ENCODE results near the gene TMEM45B.
"Not testable (repeated sequence)": the region's sequence is repeated elsewhere in the genome, so short reads cannot be mapped to it uniquely, and the experiment has no call there.

Gene TMEM45B

GRCh38 chr11:129815596-129816461 is at the start of gene TMEM45B:
TMEM45B (plus strand) TSS chr11:129815848; CDS start chr11:129852483, 36,635 bp downstream.
- peak in 1 of 4 experiments; percentile 5 for DNase-seq

- DNase-seq: no peak
These were observed 48.6 kb upstream of the TMEM45B start for GRCh38 chr11:129766898-129767604.

DNA sequence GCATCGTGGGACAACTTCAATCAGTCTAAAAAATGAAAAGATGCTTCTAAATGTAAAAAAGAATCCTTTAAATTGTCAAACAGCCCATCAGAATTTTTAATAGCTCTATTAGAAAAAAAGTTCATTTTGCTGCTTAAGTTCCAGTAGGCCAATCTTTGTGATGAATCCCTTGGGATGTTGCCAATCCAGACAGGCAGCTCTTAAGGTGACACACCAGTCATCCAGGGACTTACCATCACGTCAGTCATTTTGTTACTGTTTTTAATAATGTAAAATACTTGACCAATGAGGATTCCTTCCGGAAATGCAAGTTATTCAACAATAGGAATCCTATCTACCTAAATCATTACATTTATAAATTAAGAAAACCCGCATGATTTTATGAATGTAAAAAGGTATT is 47.8 kb upstream of the TMEM45B start:
- no peak for DNase-seq

- no peak for DNase-seq
These were observed 47.3 kb upstream of the TMEM45B start for GRCh38 chr11:129768356-129768755.

DNA sequence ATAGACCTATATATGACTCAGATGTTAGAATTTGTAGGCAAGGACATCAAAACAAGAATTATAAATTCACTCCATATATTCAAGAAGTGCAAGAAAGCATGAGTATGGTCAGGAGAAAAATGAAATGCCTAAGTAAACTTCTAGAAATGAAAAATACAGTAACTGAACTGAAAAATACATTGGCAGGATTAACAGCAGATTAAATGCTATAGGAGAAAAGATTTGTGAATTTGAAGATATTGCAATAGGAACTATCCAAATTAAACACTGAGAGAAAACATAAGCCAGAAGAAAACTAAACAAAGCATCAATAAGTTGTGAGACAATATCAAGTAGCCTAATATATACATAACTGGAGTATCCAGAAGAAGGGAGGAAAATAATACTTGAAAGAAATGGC is 46.6 kb upstream of the TMEM45B start:
- no peak for DNase-seq

- DNase-seq: no peak
These were observed 44.7 kb upstream of the TMEM45B start for GRCh38 chr11:129770993-129771392.

DNA sequence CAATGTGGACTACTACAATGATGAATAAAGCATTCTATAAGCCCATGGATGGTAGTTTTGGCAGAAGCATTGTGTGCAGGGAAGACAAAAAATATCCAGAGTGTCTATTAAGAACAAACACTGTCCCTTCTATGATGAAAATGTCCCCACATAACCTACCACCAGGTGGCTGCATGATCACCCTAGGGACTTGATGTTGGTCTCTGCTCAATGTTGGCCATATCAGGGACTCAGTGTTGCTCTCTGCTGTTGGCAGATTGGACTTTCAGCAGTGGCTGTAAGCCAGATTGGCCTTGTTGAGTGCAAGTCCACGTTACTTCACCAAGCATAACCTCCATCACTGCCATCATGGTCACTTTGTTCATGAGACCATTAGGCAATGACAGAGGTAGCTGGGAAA is 44.2 kb upstream of the TMEM45B start:
- DNase-seq: not testable (repeated sequence)

DNA sequence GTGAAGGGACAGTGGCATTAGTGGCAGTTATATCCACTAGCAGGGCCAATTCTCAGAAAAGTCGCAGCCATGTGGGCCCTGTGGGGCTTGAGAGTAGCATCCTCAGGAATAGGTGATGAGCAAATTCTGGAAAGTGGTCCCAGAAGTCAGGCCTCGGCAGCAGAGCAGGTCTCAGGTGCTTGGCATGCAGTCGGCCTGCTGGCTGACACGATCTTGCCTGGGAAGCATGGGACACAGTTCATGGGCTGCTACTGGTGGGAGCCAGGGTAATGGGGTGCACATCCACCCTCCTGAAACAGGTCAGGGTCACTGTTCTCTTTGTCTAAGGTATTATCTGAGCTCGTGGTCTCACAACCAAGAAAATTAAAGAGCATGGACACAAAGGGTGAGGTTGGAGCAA is 36.8 kb upstream of the TMEM45B start:
- no peak for DNase-seq

- no peak for DNase-seq
These were observed 36.3 kb upstream of the TMEM45B start for GRCh38 chr11:129779342-129779741.

- no peak for DNase-seq
These were observed 30.1 kb upstream of the TMEM45B start for GRCh38 chr11:129785383-129786111.

GRCh38 chr11:129786112-129786416 is 29.6 kb upstream of the TMEM45B start:
- not testable (repeated sequence) for DNase-seq

DNA sequence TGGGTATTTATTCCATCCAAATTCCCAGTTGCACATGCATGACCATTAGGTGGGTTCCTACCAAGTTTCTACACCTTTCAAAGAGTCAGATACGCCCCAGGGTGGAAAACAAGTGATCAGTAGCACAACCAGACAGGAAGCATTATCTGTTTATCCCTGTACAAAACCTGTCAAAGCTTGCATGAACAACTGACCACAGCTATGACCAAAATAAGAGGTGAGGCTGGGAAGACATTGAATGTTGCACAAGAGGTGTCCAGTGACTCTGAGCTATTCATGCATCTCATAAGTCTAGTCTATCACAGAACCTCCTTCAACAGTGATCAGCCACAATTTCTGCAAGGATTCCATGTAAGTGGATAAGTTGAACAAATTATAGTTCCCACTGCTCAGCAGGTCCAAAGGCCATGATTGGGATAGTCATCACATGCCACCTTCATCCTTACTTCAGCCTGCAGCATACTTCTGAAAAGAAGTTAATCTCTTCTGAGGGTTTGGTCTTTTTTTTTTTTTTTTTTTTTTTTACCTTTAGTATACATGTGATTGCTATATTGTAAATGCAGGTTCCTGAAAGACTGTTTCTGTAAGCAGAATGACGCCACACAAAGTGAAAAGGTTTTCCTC is 28.0 kb upstream of the TMEM45B start:
- DNase-seq: no peak

DNA sequence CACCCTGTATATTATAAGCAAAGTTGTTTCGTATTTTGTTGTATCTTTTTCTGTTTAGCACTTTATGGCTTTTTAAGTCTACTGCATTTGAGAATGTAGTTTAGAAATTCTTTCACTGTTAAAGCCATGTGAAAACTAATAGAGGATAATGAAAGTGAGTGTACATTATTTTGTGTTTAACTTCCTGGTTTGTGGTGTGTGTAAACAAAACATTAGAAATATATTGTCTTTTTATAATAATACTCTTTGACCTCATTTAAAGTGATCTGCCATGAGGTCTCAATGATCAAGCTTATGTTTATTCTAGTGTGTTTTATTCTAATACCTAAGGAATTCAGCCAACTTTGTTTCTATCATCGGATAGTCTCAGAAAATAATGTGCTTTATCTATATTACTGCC is 27.4 kb upstream of the TMEM45B start:
- no peak for DNase-seq

DNA sequence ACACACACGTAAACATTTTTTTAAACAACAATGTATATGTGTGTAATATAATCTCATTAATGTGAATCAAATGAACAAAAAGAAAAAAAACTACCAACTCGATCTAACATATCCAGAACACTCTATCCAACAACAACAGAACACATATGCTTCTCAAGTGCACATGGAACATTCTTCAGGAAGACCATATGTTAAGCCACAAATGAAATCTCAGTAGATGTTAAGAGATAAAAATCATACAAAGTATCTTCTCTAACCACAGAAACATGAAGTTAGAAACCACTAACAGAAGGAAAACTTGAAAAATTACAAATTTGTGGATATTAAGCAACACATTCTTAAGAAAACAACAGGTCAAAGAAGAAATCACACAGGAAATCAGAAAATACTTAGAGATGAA is 25.5 kb upstream of the TMEM45B start:
- DNase-seq: no peak

DNA sequence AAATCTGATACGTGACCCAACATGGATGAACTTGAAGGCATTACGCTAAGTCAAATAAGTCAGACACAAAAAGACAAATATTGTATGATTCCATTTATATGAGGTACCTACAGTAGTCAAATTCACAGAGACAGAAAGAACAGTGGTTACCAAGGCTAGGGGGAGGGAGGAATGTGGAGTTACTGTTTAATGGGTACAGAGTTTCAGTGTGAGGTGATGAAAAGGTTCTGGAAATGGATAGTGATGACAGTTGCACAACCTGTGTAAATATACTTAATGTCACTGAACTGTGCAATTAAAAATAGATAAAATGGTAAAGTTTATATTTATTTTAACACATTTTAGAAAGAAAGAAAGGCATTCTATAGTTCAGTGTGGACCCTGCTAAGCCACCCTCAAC is 24.1 kb upstream of the TMEM45B start:
- no peak for DNase-seq

DNA sequence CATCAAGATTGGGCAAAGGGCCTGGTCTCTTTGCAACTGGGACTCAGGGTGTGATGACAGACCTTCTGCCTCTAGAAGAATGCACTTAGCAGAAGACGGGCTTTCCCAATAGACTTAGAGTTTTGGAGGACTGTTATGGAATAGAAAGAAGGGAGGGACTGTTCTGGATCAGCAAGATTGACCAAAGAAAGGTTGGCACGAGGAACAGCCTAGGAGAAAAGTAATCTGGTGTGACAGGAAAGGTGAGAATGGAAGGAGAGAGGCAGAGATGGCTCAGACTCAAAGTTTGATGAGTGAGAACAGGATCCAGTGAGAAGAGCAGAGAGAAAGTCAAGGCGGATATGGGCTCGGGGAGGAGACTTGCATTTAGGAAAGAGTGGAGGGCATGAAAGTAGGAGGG is 23.0 kb upstream of the TMEM45B start:
- no peak for DNase-seq

GRCh38 chr11:129795089-129795488 is 20.6 kb upstream of the TMEM45B start:
- no peak for DNase-seq

- DNase-seq: no peak
These were observed 17.4 kb upstream of the TMEM45B start for GRCh38 chr11:129798212-129798611.

- DNase-seq: not testable (repeated sequence)
These were observed 15.5 kb upstream of the TMEM45B start for GRCh38 chr11:129800162-129800561.

- DNase-seq: no peak
These were observed 15.0 kb upstream of the TMEM45B start for GRCh38 chr11:129800655-129801054.

DNA sequence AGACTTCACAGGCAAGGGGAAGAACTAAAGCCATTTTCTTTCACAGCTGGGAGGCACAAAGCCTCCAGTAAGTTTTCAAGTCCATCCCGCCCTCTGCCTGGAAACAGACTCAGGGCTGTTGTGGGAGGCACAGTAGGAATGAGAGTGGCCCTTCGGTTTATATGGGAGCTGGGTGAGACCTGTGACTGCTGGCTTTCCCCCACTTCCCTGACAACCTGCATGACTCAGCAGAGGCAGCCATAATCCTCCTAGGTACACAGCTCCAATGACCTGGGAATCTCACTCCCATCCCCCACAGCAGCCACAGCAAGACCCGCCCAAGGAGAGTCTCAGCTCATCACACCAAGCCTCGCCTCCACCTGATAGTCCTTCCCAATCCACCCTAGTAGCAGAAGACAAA is 12.1 kb upstream of the TMEM45B start:
- DNase-seq: no peak

- no peak for DNase-seq
These were observed 11.6 kb upstream of the TMEM45B start for GRCh38 chr11:129804012-129804411.

- not testable (repeated sequence) for DNase-seq
These were observed 7.4 kb upstream of the TMEM45B start for GRCh38 chr11:129808241-129808640.
